HG03469 (cell line): Measurements from ENCODE around the gene MSLN.

Experiments
- ATAC-seq: cut with Tn5 transposase; IDR thresholded peaks from one replicate; pipeline ENCODE4 v1.9.1; 2021; ENCODE audit warnings: mild to moderate bottlenecking, moderate library complexity, moderate number of reproducible peaks; ENCODE audit not compliant: unreplicated experiment

MSLN gene

DNA sequence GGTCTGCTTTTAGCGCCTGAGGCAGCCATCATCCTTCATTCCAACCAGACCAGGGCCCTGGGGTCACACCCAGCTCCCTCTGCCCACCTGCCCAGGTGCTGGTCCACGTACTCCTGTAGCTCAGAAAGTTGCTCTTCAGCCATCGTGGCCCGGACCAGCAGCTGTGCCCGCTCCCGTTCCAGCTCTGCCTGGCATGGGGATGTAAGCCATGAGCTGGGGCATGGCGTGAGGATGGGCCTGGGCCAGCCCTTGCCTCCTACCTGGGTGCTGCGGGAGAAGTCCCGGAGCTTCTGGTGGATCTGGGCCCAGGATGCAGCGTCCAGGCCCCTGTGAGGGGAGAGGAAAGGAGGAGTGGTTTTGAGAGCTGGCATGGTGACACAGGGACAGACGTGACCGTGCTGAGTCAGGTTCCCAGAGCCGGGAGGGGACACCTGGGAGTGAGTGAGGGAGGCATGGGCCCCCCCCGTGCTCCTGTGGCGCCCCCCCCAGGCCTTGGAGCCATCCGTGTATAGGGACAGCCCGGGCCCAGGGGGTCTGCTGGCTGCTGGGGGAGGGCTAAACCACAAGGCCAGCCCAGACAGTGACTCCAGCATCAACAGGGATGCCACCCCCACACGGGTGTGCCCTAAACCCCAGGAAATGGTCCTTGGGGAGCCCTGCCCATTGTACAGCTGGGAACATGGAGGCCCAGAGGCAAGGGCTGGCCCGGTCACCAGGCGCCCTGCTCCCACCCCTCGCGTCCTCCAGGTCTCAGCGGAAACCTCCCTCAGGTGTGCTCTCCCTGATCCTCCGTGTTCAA is 37.5 kb upstream of the MSLN start:
- ATAC-seq: no peak

- ATAC-seq: no peak
Measured at GRCh38 chr16:723695-724094, 36.8 kb upstream of the MSLN start.

- ATAC-seq: no peak
Measured at GRCh38 chr16:724188-725040, 36.1 kb upstream of the MSLN start.

- no peak for ATAC-seq
Measured at GRCh38 chr16:725041-725376, 35.5 kb upstream of the MSLN start.

- no peak for ATAC-seq
Measured at GRCh38 chr16:725463-726187, 34.9 kb upstream of the MSLN start.

GRCh38 chr16:726188-726437 is 34.4 kb upstream of the MSLN start:
- no peak for ATAC-seq

GRCh38 chr16:726438-727290 is 33.9 kb upstream of the MSLN start, which contains the start of the genes CCDC78 and HAGHL:
TSS of gene CCDC78 (minus strand) at chr16:726443. CDS start at chr16:726367, 76 bp downstream.
TSS of gene HAGHL (plus strand) at chr16:727106. CDS start at chr16:727510, 404 bp downstream.
- no peak for ATAC-seq

- ATAC-seq: no peak
Measured at GRCh38 chr16:727291-727977, 33.1 kb upstream of the MSLN start.

- no peak for ATAC-seq
Measured at GRCh38 chr16:728131-728889, 32.2 kb upstream of the MSLN start.

GRCh38 chr16:728890-729744 is 31.4 kb upstream of the MSLN start:
- no peak for ATAC-seq

DNA sequence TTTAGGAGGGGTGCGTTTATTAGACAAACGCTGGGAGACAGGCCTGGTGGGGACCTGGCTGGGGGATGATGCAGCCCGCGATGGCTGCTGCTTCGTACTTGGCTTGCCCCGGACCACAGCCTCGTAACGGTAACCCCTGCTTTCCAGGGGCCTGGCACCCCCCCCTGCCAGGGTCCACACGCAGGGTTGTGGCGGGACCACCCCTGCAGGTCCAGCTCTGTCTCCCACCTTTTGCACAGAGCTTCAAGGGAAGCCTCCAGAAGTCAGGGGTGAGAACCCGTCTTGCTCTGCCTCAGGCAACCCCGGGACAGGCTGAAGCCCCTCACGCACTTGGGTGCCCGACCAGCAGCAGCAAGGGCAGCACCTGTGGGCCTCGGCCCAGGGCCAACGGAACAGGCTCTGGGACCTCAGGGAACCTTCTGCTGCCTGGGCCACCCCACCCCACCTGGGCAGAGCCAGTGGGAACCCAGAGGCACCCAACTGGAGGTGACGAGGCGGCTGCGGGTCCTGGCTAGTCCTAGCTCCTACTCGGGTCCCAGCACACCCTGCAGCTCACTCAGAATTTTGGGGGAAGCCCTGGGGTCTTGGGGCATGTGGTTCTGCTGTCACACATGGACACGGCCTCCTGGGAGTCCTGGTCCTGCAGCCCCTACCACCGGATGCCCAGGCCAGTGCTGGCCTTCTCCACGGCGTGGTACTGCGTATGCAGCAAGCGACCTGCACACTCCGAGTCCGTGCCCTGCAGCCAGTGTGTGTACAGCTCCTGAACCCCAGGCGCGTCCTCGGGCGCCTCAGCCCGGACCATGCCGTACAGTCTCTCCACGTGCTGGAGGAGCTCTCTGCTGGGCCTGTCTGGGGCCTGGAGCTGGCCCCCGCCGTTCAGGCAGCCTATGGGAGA is 30.5 kb upstream of the MSLN start:
- no peak for ATAC-seq

GRCh38 chr16:730666-731509 is 29.6 kb upstream of the MSLN start:
- no peak for ATAC-seq

DNA sequence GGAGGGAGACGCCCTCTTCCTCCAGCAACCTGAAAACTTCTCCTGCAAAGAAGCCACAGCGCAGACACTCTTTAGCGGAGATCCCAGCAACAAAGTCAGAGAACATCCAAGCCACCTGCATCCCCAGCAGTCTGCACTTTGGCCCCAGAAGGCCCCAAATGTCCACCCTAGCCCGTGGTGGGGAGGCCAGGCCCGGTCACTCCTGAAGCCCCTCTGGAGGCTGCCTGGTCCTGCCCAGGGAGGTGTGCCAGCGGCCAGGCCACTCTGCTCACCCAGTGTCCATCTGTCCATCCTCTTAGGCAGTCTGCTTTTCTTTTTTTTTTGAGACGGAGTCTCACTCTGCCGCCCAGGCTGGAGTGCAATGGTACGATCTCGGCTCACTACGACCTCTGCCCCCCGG is 28.2 kb upstream of the MSLN start:
- no peak for ATAC-seq

DNA sequence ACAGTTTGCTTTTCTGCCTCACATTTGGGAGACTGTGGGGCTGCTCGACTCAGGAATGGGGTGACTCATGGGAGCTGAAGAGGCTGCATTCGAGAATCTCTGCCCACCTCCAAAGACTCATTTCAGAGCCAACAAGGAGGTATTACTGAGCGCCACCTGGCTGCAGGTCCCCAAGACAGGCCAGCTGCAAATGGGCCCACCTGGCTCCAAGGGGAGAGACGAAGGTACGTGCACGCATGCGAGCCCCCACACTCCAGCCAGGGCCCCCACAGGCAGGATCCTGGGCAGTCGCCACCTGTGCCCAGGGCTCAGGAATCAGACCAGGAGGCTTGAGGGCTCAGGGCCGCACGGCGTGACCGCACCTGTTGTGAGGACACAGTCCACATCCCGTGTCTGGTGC is 27.6 kb upstream of the MSLN start:
- ATAC-seq: no peak

DNA sequence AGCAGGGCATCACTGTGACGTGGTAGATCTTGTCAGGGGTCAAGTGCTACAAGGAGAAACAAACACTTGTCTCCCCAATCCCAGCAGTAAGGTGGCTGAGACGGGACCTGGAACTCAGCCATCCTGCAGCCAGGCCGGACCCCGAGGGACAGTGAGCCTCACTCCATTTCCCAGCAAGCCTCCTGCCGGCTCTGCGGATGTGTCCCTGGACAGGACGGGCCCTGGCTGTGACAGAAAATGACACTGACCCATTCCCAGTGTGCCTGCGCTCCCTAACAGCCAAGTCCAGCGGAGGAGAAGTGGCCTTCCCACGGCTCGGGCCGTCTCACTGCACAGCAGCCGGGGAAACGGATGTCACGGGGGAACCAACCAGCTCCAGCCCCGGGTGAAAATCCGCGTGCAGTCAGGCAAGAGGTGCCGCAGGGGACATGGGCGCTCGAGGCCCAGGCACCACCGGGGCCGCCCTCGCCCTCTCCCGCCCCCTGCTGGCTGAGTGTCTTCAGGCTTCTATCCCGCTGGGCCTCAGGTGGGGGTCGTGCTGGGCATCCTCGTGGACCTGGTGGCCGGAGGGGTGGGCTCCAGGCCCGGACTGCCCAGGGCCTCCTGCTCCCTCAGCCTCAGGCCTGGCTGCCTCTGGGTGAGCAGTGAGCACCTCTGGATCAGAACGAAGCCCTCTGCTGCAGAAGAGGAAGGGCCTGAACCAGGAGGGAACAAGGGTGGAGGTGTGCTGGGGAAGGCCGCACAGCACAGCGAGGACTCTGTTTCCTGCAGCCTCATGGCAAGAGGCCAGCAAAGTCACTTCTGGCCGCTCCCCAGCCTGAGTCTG is 26.9 kb upstream of the MSLN start:
- ATAC-seq: no peak
